Tibial nerve (tissue), 4 donors: ENCODE results near the gene MAGI1.

Experiments used
- EP300 ChIP-seq, 2 donors: sonication (generic); formaldehyde crosslinking; IDR thresholded peaks; one replicate each; pipeline ENCODE4 v1.6.1; 2017; ENCODE audit warnings: antibody characterized with exemption in 2 of 2, mild to moderate bottlenecking in 1 of 2
- TF ChIP-seq, protein P1 (sequence below), 5 experiments: fragments of 200-600 bp in 3 of 5; fragments of 450-650 bp in 2 of 5; sonication (generic) in 3 of 5; IDR thresholded peaks; one replicate each; pipeline ENCODE4 v1.5.1; 2016 to 2019; ENCODE audit warnings: antibody characterized with exemption in 5 of 5, mild to moderate bottlenecking in 3 of 5, moderate library complexity in 2 of 5

DNA sequence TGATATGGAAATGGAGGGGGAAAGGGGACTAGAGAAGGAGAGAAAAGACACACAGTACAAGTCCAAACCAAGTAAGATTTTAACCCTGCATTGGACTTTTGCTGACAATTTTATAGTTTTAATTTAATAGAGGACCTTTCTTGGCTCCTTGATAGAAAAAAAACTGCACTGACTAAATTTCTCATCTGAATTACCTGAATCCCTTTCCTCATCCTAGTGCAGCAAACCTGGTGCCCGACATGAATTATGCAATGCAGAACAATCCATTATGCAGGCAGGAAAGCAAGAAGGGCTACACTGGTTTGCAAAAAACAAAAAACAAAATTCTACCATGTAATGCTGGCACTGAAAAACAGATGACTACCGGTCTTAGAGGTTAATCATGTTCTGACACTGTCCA, 15.5 kb downstream of the MAGI1 start:
- no peak for TF ChIP-seq EP300 (IDR thresholded peaks at IDR 0.05)
- TF ChIP-seq, protein P1, sequence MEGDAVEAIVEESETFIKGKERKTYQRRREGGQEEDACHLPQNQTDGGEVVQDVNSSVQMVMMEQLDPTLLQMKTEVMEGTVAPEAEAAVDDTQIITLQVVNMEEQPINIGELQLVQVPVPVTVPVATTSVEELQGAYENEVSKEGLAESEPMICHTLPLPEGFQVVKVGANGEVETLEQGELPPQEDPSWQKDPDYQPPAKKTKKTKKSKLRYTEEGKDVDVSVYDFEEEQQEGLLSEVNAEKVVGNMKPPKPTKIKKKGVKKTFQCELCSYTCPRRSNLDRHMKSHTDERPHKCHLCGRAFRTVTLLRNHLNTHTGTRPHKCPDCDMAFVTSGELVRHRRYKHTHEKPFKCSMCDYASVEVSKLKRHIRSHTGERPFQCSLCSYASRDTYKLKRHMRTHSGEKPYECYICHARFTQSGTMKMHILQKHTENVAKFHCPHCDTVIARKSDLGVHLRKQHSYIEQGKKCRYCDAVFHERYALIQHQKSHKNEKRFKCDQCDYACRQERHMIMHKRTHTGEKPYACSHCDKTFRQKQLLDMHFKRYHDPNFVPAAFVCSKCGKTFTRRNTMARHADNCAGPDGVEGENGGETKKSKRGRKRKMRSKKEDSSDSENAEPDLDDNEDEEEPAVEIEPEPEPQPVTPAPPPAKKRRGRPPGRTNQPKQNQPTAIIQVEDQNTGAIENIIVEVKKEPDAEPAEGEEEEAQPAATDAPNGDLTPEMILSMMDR (IDR thresholded peaks at IDR 0.05): no peak
